GM18511 (cell line): ENCODE results near the gene TMSB4Y.

Source experiments
- ATAC-seq: cut with Tn5 transposase; IDR thresholded peaks from one replicate; pipeline ENCODE4 v1.9.1; 2021; ENCODE audit warnings: mild to moderate bottlenecking, moderate library complexity; ENCODE audit not compliant: unreplicated experiment

TMSB4Y gene

DNA sequence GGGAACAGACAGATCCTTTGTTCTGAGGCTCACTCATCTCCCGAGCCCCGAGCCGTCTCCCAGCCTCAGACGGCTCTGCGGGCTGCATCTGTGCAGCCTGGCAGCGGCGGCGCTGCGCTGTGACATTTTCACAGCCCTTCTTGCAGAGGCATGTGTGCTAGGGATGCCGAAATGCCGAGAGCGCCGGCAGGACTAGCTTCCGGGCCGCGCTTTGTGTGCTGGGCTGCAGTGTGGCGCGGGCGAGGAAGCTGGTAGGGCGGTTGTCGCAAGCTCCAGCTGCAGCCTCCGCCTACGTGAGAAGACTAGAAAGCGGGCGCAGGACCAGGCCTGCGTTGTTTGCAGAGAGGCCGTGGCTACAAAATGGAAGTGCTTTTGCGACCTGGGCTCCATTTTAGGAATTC, at the start of gene TMSB4Y:
TSS of gene TMSB4Y (plus strand) at position 332 of the 401 bp plus-strand sequence.
- ATAC-seq = no peak

DNA sequence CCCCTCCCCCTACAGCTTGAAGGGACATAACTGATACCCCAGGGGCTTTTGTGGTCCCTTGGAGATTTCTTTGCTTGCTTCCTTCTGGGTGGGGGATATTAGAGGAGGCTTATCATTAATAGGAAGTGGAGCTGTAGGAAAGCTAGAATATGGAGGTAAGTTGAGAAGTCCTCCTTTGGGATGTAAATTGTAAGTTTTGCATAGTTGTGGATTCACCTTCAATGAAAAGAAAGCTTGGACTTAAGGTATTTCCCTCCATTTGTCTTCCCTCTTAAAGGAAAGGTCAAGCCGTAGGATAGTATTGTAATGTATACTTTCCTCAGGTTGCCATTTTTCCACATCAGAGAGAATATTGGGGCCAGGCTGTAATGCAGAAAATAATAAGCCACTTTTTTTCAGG, 39.5 kb upstream of the TMSB4Y start:
- ATAC-seq = no peak

DNA sequence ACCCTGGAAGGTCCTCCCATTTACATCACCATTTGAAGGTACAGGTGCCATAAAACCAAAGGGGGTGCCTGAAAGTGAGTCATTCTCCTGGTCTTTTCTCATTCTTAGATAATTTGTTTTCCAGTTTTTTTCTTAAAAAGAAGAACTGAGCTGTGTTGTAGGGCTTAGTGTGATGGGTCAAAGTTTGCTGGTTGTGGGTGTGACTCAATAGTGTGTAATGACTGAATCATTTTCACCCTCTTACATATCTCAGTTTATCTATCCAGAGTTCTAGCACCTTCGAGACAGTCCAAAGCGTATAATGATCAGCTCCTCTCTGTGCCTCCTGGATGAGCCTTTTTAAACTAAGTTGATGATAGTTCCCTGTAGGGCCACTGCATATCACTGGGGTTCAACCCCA, 32.6 kb upstream of the TMSB4Y start:
- ATAC-seq = no peak

DNA sequence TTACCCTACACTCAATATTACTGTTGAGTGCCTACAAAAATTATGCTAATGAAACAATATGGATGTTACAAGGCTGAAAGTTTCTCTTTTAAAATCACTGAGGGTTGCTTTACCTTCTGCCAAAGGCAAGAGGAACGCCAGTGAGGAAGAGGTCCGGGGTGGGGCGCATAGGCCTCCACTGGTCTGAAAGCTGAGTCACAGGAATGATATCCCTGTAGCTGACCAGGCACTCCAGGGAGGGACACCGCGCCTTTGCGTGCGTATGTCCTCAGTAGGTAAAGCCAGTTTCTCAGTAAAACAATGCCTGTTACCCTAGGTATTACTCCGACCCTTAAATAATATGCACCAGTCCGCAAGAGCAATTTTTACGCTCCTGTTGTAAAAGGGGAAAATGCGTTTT, 1.4 kb upstream of the TMSB4Y start:
- no peak for ATAC-seq

DNA sequence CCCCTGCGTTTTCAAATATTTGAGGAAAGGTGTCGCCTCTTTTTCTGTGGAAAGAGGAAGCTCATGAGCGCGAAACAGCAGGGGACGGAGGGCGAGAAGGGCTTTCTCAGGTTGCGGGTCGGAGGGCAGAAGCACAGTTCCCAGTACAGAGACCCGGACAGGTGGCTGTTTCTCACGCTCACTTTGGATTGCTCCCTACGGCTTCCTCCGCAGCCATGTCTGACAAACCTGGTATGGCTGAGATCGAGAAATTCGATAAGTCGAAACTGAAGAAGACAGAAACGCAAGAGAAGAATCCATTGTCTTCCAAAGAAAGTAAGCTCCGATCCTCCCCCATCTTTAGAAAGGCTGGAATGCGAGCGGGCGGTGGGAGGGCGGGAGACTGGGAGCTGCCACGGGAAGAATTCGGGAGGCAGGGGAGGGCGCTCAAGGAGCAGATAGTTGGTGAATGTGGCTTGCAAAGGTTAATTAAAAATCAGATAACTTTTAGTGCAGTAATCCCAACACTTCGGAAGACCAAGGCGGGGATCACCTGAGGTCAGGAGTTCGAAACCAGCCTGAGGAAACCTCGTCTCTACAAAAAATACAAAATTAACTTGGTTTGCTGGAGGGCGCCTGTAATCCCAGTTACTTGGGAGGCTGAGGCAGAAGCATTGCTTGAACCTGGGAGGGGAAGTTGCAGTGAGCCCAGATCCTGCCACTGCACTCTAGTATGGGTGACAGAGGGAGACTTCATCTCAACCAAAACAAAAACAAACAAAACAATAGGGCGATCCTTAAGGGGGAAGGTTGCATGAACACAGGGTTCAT, 627 bp downstream of the TMSB4Y start:
- no peak for ATAC-seq

DNA sequence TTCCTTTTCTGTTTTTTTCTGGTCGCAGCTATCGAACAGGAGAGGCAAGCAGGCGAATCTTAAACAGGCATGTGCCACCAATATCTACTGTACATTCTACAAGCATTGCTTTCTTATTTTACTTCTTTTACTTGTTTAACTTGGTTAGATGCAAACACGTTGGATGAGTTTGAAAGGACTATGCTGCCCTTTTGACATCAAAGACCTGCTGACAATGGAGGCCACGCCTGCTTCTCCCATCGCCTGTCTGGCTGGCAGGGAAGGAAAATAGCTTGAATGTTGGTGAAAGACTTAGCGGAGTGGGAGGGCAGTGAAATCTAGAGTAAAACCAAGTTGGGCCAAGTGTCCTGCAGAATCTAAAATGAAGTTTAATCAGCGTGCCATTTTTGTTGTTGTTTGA, 1.5 kb downstream of the TMSB4Y start:
- ATAC-seq = no peak

DNA sequence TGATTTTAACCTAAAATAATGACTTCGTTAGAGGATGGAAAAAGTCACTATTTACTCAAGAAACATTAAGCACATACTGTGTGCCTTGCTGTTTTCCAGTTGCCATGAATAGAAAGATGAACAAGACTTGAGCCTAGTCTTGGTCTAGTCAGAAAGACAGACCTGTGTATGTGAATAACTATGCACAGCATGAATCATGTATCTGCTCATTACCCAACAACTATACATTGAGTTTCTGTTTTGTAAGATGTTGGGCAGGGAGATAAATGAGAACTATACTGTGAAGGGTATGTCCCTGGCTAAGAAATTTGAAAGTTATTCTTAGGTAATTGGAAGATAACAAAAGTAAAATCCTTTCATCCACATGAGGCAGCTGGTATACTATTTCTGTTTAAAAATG, 4.3 kb downstream of the TMSB4Y start:
- ATAC-seq = no peak

DNA sequence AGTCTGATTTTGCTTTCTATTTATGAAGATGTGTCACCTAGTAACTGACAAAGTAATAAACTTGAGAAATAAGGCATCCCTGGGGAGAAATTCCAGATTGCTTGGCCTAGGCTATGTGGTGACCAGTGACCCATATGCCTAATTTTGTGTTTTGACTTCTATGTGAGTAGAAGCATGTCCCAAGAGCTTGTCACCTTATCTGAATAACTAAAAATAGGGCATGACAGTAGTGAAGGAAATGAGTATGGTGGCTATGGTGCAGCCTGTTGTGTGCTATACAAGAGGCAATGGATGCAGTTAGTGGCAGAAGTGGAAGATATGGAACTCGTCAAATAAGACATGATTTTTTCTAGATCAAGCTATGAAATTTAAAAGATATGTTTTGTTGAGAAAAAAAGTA, 15.3 kb downstream of the TMSB4Y start:
- no peak for ATAC-seq

DNA sequence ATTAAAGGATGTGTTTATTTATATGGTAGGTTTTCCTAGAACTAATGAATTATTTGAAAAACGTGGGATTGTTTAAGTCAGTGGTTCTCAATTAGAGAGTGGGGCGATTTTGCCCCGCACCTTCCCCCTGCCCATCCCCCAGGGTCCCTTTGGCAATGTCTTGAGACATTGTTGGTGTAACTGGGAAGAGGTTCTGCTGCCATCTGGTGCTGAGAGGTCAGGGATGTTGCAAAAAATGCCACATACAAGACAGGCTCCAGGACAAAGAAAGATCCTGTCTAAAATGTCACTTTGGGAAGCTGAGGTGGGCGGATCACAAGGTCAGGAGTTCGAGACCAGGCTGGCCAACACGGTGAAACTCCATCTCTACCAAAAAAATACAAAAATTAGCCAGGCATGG, 25.8 kb downstream of the TMSB4Y start:
- no peak for ATAC-seq

DNA sequence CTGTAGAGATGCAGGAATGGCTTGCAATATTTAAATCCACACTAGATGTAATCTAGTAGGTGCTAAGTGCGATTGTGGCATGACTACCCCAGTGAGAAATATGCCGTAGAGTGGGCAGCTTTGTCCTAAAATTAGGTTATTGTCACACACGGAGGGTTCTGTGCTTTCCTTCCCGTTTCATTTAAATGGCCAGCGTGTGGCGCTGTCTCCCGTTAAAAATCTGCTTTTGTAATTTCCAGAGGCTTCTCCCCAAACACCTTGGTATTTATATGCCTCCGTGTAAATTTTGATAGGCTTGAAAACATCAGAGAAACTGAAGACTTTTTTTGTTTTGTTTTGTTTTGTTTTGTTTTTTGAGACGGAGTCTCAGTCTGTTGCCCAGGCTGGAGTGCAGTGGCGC, 34.9 kb downstream of the TMSB4Y start:
- no peak for ATAC-seq

DNA sequence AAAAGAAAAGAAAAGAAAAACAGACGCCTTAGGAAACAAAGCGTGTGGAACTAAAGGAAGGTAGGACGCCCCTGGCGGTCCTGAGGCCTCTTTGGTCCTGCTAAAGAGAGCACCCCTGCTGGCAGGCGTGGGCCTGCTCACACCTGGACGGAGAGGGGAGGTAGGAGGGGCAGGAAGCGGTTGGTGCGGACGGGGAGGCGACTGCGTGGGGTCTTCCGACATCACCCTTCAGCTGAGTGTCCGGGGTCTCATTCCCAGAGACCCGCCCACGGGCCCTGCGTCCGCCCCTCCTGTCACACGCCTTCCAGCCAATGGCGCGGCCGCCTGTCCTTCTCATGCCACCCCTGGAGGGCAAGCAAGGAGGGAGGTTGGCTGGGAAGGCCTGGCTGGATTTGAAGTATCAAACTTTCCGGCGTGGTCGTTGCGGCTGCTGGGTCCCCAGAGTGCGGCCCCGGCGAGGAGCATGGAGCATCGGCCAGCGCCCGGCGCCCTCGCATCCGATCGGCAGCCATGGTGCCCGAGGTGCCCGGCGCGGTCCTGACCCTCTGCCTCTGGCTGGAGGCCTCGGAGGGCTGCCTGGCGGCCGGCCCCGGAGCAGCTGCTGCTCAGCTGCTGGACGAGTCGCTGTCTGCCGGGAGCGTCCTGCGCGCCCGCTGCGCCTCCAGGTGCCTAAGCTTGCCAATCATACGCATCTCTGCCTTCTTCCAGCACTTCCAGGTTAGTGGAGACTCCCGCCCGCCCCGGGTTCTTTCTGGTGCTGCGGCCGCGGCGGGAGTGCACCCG, 47.8 kb downstream of the TMSB4Y start:
- ATAC-seq = no peak

DNA sequence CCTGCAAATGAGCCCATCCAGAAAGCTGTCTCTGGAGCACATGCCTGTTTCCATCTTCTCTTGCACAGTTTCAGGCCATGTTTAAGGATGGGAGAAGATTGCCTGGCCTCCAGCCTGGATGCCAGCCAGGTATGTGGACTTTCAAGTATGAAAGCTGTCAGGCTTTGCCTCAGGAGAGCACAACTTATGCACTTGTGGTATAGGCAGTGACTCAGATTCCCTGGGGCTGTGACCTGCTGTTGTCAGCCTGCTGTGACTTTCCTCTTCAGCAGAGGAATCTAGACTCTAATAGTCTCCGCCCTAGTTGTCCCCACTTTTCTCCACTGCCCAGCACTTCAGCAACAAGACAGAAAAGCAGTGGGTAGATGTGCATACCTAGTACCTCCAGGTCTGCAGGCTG, 51.0 kb downstream of the TMSB4Y start:
- ATAC-seq = no peak
